NB4 (cell line): ENCODE measurements around the gene SDF4.

Experiments
- DNase-seq: peaks from one replicate; pipeline ENCODE4 v3.0.0; 2010; ENCODE audit warnings: low read depth
- H3K4me3 ChIP-seq: one replicate; pipeline ENCODE4 v1.5.1; 2011; ENCODE audit warnings: mild to moderate bottlenecking, low read depth, low read length, moderate library complexity
- MYC ChIP-seq: IDR thresholded peaks from 2 replicates; pipeline ENCODE4 v1.6.1; 2011; ENCODE audit warnings: low read depth, low read length
- POLR2A ChIP-seq: IDR thresholded peaks from 2 replicates; pipeline ENCODE4 v1.6.1; 2011; ENCODE audit warnings: mild to moderate bottlenecking; ENCODE audit not compliant: insufficient read length; ENCODE audit errors: extremely low read depth
- TF ChIP-seq, protein P1 (sequence below): IDR thresholded peaks from one replicate; pipeline ENCODE4 v1.5.1; 2012; ENCODE audit warnings: low read depth, low read length
- TF ChIP-seq, protein P2 (sequence below): IDR thresholded peaks from 2 replicates; pipeline ENCODE4 v1.6.1; 2011; ENCODE audit warnings: low read depth, low read length

The SDF4 gene

DNA sequence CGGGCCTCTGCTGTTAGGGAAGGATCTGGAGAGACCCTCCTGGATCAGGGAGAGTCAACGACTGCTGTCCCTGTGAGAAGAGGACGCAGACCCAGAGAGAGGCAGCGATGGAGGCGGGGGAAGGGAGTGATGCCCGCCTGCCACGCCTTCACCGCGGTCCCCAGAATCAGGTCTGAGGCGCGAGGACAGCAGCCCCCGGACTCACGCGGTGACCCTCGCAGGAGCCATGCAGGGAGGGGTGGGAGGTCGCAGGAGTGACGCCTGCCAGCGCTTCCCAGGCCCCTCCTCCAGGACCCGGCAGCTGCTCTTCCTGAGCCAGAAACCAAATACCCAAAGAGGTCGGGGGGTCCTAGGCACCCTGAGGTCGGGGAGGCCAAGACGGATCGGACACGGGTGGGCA lies 11.6 kb downstream of the SDF4 start:
- no peak for DNase-seq
- TF ChIP-seq, protein P1, sequence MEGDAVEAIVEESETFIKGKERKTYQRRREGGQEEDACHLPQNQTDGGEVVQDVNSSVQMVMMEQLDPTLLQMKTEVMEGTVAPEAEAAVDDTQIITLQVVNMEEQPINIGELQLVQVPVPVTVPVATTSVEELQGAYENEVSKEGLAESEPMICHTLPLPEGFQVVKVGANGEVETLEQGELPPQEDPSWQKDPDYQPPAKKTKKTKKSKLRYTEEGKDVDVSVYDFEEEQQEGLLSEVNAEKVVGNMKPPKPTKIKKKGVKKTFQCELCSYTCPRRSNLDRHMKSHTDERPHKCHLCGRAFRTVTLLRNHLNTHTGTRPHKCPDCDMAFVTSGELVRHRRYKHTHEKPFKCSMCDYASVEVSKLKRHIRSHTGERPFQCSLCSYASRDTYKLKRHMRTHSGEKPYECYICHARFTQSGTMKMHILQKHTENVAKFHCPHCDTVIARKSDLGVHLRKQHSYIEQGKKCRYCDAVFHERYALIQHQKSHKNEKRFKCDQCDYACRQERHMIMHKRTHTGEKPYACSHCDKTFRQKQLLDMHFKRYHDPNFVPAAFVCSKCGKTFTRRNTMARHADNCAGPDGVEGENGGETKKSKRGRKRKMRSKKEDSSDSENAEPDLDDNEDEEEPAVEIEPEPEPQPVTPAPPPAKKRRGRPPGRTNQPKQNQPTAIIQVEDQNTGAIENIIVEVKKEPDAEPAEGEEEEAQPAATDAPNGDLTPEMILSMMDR: no peak
- TF ChIP-seq POLR2A (no peak), MYC (no peak)
- TF ChIP-seq, protein P2, sequence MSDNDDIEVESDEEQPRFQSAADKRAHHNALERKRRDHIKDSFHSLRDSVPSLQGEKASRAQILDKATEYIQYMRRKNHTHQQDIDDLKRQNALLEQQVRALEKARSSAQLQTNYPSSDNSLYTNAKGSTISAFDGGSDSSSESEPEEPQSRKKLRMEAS: no peak
- no peak overlapping the region for H3K4me3 ChIP-seq

DNA sequence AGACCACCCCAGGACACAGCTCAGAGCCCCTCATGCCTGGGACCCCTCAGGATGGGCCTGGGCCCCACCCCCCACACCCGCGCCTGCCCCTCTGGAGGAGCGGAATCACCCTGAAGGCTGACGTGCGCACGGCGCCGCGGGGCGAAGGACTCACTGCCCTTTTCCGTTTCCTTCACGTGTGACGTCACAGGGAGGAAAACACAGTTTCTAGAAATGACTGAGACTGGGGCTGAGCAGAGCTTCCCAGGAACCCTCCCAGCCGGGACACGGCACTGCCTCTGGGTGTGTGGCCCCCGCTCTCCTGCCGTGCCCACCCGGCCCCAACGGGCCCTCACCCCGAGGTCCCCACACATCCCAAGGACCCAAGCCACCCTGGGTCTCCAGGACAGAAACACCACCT lies 12.5 kb downstream of the SDF4 start:
- no peak overlapping the region for H3K4me3 ChIP-seq
- DNase-seq: no peak
- TF ChIP-seq, protein P2: no peak
- TF ChIP-seq MYC: no peak
- TF ChIP-seq, protein P1: no peak
- no peak for TF ChIP-seq POLR2A

DNA sequence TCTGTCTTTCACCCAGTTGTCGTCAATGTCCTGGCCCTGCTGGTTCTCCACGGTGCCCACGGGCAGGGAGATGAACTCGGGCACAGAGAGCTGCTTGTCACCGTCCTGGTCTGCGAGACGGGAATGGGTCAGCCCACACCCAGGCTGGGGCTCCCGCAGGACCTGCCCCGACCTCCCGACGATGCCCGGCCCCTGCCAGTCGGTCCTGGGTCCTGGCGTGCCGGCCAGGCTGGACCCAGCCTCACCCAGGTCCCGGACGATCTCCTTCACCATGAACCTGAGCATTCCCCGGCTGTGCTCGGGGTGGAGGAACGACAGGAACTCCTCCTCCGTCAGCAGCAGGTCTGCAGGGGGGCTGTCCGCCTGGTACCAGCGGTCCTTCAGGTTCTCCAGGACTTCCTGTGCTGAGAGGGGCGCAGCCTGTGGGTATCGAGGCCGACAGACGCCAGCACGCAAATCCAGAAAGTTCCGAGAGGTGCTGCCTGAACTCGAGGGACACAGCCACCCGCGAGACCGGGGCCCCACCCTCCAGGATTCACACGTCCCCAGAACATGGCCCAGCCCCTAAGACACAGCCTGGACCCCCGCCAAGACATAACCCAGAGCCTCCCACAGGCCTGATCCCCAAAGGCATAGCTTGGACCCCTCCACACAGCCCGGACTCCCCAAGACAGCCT lies 13.1 kb downstream of the SDF4 start:
- TF ChIP-seq, protein P2: no peak
- TF ChIP-seq POLR2A: no peak
- TF ChIP-seq, protein P1: no peak
- TF ChIP-seq MYC: no peak
- no peak for DNase-seq
- H3K4me3 ChIP-seq: no peak overlapping the region

DNA sequence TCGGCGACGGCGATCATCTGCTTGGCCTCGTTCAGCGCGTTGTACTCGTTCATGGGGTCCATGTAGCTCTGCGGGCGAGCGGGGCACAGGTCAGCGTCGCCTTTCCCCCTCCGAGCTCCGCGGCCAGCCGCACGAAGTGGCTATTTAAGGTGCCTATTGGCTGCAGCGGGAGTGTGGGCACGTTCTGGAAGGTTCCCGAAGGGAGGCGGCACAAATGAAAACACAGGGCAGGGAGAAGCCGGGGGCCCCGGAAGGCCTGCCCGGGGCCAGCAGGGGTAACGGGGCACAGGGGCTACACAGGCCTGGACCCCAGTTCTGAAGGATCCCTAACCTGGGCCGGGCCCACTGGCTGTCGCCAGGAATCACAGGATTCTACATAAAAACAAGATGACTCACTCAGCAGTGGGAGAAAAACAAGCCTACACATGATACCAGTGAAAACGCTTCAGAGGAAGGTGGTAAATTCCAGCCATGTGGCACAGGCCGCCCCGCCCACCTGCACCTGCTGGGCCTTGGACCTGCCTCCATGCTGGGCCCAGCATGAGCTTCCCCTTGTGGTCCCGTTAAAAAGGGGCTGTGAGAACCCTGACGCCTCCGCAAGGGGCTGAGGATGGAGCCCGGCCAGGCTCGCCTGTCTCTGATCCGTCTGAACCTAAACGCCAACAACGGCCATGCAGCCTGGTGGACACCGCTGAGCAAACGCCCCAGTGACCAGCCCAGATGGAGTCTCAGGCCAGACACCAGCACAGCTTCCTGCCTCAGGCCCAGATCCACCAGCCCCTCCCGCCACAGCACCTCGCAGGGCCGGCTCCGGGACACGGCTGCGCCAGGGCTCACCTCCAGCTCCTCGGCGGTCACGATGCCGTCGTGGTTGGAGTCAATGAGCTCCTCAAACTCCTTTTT lies 13.9 kb downstream of the SDF4 start:
- TF ChIP-seq POLR2A: no peak
- TF ChIP-seq, protein P2: no peak
- TF ChIP-seq, protein P1: no peak
- no peak for TF ChIP-seq MYC
- no peak for DNase-seq

DNA sequence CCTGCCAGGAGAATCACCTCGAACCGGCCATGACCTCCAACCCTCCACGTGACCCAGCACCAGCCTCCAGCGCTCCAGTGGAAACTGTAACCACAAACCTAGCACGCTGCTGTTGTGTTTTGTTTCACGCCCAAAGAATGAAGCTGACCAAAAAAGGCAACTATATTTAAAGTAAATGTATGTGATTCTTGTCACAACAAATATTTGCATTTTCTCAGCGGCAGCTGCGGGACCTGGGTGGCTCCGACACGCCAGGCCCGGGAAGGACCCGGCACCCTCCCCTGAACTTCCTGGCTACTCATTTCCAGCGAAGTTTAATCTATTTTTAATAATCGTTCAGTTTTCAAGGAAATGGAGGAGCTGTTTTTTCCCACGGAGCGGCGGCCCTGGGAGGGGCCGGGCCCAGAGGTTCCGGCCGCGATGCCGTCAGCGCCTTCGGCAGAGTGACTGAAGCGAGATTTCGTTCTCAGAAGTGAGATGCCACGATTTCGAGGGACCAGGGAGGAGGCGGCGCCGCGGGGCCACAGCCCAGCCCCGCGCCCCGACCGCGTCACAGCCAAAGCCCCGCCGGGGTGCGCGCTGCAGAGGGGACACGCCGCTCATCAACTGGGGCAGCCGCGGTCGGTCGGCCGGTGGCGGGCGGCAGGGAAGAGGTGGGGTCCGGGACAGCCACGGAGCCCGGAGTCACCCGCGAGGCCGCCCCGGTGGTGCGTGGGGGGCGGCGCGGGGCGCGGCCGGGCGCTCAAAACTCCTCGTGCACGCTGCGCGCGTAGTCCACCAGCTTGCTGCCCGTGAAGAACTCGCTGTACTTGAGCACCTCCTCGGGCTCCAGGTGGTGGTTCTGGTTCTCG lies 14.8 kb downstream of the SDF4 start:
- H3K4me3 ChIP-seq: no peak overlapping the region
- DNase-seq: no peak
- no peak for TF ChIP-seq POLR2A
- TF ChIP-seq, protein P2: no peak
- TF ChIP-seq, protein P1: no peak
- no peak for TF ChIP-seq MYC

More for the DNA sequence above, 13.9 kb downstream of the SDF4 start:
- H3K4me3 ChIP-seq: no peak overlapping the region
